HepG2 (cell line): ENCODE measurements around the gene PSMC4. TPM values are rescaled to one million over a fixed set of nuclear protein-coding genes. Genes with fewer than 3 reads are reported as not detected.
A peak's percentile ranks its signal among the peaks of the same experiment; 100 is the strongest.

Experiments used
- ELK4 ChIP-seq: sonication (generic); formaldehyde crosslinking; IDR thresholded peaks from 2 replicates; pipeline ENCODE4 v1.9.0; 2021; ENCODE audit warnings: missing genetic modification reagents, borderline replicate concordance
- GLI4 ChIP-seq: sonication (generic); formaldehyde crosslinking; IDR thresholded peaks from 2 replicates; pipeline ENCODE4 v1.5.1; 2020; ENCODE audit warnings: missing genetic modification reagents, mild to moderate bottlenecking, moderate library complexity, borderline replicate concordance
- MZF1 ChIP-seq: sonication (generic); formaldehyde crosslinking; IDR thresholded peaks from 2 replicates; pipeline ENCODE4 v1.8.1; 2023; ENCODE audit warnings: mild to moderate bottlenecking, missing genetic modification reagents, borderline replicate concordance
- NCOA5 ChIP-seq: sonication (generic); formaldehyde crosslinking; IDR thresholded peaks from 2 replicates; pipeline ENCODE4 v1.4.0; 2020; ENCODE audit warnings: missing genetic modification reagents
- SCMH1 ChIP-seq: sonication (generic); formaldehyde crosslinking; IDR thresholded peaks from 2 replicates; pipeline ENCODE4 v1.9.0; 2021; ENCODE audit warnings: missing genetic modification reagents, mild to moderate bottlenecking, borderline replicate concordance
- SETDB1 ChIP-seq: sonication (generic); formaldehyde crosslinking; IDR thresholded peaks from 2 replicates; pipeline ENCODE4 v1.5.1; 2020; ENCODE audit warnings: missing genetic modification reagents, mild to moderate bottlenecking, borderline replicate concordance
- SMARCE1 ChIP-seq: fragments of 450-650 bp; IDR thresholded peaks from 2 replicates; pipeline ENCODE4 v1.6.1; 2017; ENCODE audit warnings: borderline replicate concordance
- ZBTB42 ChIP-seq: sonication (generic); formaldehyde crosslinking; IDR thresholded peaks from 2 replicates; pipeline ENCODE4 v1.5.0; 2020; ENCODE audit warnings: mild to moderate bottlenecking, missing genetic modification reagents
- ZFYVE20 ChIP-seq: sonication (generic); formaldehyde crosslinking; IDR thresholded peaks from 2 replicates; pipeline ENCODE4 v1.8.0; 2023; ENCODE audit warnings: low read depth, mild to moderate bottlenecking, moderate library complexity, missing genetic modification reagents, borderline replicate concordance
- ZNF567 ChIP-seq: sonication (generic); formaldehyde crosslinking; IDR thresholded peaks from 2 replicates; pipeline ENCODE4 v1.8.1; 2023; ENCODE audit warnings: mild to moderate bottlenecking, missing genetic modification reagents, borderline replicate concordance
- ZNF646 ChIP-seq: sonication (generic); formaldehyde crosslinking; IDR thresholded peaks from 2 replicates; pipeline ENCODE4 v1.9.0; 2021; ENCODE audit warnings: mild to moderate bottlenecking, missing genetic modification reagents
- ZNF678 ChIP-seq: sonication (generic); formaldehyde crosslinking; IDR thresholded peaks from 2 replicates; pipeline ENCODE4 v1.4.0; 2020; ENCODE audit warnings: mild to moderate bottlenecking, missing genetic modification reagents
- ZNF772 ChIP-seq: sonication (generic); formaldehyde crosslinking; IDR thresholded peaks from 2 replicates; pipeline ENCODE4 v1.5.0; 2020; ENCODE audit warnings: mild to moderate bottlenecking, missing genetic modification reagents
- ZNF775 ChIP-seq: sonication (generic); formaldehyde crosslinking; IDR thresholded peaks from 2 replicates; pipeline ENCODE4 v1.4.0; 2020; ENCODE audit warnings: missing genetic modification reagents, mild to moderate bottlenecking, moderate library complexity, borderline replicate concordance
- polyA plus RNA-seq, 8 experiments: library from polyadenylated mRNA; depleted of rRNA in 3 of 8; stranded (reverse) in 7 of 8; unstranded in 1 of 8; fragments of >200 nt; fragmentation: Illumina TruSeq in 4 of 8; extraction: Trizol in 4 of 8; gene quantifications; 2 replicates each; pipeline versions ENCODE4 v1.2.1 to v1.2.3, GENCODE V29; 2011 to 2016; ENCODE audit warnings: low read depth in 4 of 8, missing spikeins in 1 of 8, mixed read lengths in 1 of 8; ENCODE audit not compliant: insufficient read depth in 1 of 8
- total RNA-seq, 5 experiments: library from RNA; depleted of rRNA; stranded (reverse); fragments of >200 nt; fragmentation: Illumina TruSeq; extraction: Trizol; gene quantifications; 2 replicates each; pipeline ENCODE4 v1.2.3, GENCODE V29; 2016; ENCODE audit warnings: low read depth in 1 of 5
- TF ChIP-seq, protein P1 (sequence below): sonication (generic); formaldehyde crosslinking; IDR thresholded peaks from 2 replicates; pipeline ENCODE4 v1.9.0; 2021; ENCODE audit warnings: missing genetic modification reagents, mild to moderate bottlenecking, borderline replicate concordance

PSMC4 gene
- total and polyA plus RNA-seq, 2 of the 13 experiments (the other 11 are each of a cell fraction or from before 2014, with no cell fraction given): 49.9 to 160 TPM

DNA sequence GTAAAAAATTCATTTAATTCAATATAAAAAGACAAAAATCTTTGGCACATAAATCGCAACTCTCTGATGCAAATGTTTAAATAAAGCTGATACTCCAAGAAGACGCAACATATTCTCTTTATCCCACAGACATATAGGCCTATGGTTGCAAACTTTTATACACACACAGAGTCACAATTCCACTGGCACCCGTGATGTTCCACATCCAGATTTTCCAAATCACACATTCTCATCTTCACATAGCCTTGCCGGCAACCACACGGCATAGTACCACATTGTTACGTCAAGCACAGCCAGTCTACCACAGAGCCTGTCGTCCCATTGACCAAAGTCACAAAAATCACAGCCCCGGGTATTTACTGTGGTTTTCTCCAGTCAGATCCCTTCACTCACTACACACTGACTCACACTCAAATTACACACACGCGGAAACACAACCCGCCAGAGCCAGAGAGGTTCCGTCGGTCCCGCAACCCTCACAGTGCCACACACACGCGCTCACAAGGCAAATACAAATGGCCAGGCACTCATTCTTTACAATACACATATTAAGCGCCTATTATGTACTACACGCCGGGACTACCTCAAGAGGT lies 25.3 kb downstream of the PSMC4 start (continued):
- TF ChIP-seq ELK4 (no peak), MZF1 (0 out of 2 replicates have a peak, but pooled peaks have one; percentile 66), ZNF775 (CRISPR knock-in tag) (no peak), ZNF646 (CRISPR knock-in tag) (peak; percentile 75), GLI4 (CRISPR knock-in tag) (no peak), SMARCE1 (no peak), SETDB1 (CRISPR knock-in tag) (no peak), ZFYVE20 (CRISPR knock-in tag) (no peak), ZNF678 (CRISPR knock-in tag) (no peak), NCOA5 (no peak), ZNF567 (no peak), ZBTB42 (no peak), SCMH1 (no peak), ZNF772 (CRISPR knock-in tag) (0 out of 2 replicates have a peak, but pooled peaks have one; percentile 11)
- TF ChIP-seq, protein P1, sequence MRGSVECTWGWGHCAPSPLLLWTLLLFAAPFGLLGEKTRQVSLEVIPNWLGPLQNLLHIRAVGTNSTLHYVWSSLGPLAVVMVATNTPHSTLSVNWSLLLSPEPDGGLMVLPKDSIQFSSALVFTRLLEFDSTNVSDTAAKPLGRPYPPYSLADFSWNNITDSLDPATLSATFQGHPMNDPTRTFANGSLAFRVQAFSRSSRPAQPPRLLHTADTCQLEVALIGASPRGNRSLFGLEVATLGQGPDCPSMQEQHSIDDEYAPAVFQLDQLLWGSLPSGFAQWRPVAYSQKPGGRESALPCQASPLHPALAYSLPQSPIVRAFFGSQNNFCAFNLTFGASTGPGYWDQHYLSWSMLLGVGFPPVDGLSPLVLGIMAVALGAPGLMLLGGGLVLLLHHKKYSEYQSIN (CRISPR knock-in tag): no peak
